LNCaP clone FGC (cell line): ENCODE results near the gene ADARB2.

Experiments
- DNase-seq: peaks from one replicate; pipeline ENCODE4 v3.0.0-alpha.2; 2011; ENCODE audit warnings: low read depth
- H3K4me3 ChIP-seq: 2 replicates; pipeline ENCODE4 v1.5.1; 2011; ENCODE audit warnings: mild to moderate bottlenecking, low read depth, low read length, control low read depth
- TF ChIP-seq, protein P1 (sequence below): IDR thresholded peaks from 2 replicates; pipeline ENCODE4 v1.5.1; 2012; ENCODE audit warnings: mild to moderate bottlenecking; ENCODE audit not compliant: control insufficient read depth, insufficient read depth; ENCODE audit errors: extremely low read depth

The ADARB2 gene

DNA sequence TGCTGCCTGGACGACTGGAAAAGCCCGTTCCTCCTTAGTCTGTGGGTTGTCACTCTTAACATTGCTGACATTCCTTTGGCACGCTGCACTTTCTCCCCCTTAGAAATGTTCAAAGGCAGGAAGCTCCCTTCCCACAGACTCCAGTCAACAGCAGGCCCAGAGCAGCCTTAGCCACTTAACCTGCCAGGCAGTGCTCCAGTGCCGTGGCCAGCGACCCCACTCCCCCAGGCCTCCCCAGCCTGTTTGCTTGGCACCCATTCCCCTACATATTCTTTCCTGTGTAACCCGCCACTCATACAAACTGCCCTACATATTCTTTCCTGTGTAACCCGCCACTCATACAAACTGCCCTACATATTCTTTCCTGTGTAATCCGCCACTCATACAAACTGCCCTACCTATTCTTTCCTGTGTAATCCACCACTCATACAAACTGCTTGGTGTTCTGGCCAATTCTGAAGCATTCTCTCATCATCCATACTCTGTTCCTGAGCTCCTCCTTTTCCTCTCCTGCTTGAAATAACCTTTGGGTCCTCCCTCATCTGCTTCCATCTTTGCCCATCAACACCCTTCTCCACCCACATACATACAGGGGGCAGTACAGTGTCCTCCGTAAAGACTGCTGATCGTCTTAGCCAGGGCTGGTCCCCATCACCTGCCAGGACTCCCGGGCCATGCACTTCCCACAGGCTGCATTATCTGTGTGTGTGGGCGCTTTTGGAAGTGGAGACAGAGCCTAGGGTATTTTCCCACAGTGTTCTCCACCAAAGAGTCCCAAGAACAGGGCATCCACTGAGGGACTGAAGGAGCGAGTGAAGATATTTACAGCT is 57.3 kb downstream of the ADARB2 start:
- H3K4me3 ChIP-seq, result no peak overlapping the region
- TF ChIP-seq, protein P1, sequence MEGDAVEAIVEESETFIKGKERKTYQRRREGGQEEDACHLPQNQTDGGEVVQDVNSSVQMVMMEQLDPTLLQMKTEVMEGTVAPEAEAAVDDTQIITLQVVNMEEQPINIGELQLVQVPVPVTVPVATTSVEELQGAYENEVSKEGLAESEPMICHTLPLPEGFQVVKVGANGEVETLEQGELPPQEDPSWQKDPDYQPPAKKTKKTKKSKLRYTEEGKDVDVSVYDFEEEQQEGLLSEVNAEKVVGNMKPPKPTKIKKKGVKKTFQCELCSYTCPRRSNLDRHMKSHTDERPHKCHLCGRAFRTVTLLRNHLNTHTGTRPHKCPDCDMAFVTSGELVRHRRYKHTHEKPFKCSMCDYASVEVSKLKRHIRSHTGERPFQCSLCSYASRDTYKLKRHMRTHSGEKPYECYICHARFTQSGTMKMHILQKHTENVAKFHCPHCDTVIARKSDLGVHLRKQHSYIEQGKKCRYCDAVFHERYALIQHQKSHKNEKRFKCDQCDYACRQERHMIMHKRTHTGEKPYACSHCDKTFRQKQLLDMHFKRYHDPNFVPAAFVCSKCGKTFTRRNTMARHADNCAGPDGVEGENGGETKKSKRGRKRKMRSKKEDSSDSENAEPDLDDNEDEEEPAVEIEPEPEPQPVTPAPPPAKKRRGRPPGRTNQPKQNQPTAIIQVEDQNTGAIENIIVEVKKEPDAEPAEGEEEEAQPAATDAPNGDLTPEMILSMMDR, result no peak
- no peak for DNase-seq

DNA sequence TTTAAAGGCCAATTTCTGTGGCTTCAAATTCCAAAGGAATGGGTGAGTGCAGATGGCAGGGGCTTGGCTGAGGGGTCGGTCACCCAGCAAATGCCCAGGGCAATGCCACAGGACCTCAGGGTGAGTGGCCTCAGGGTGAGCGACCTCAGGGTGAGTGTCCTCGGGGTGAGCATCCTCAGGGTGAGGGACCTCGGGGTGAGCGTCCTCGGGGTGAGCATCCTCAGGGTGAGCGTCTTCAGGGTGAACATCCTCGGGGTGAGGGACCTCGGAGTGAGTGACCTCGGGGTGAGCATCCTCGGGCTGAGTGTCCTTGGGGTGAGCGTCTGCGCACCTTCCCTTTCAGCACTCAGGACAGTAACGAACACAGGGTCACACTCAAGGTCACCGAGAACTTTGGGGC is 59.2 kb downstream of the ADARB2 start:
- TF ChIP-seq, protein P1, result no peak

DNA sequence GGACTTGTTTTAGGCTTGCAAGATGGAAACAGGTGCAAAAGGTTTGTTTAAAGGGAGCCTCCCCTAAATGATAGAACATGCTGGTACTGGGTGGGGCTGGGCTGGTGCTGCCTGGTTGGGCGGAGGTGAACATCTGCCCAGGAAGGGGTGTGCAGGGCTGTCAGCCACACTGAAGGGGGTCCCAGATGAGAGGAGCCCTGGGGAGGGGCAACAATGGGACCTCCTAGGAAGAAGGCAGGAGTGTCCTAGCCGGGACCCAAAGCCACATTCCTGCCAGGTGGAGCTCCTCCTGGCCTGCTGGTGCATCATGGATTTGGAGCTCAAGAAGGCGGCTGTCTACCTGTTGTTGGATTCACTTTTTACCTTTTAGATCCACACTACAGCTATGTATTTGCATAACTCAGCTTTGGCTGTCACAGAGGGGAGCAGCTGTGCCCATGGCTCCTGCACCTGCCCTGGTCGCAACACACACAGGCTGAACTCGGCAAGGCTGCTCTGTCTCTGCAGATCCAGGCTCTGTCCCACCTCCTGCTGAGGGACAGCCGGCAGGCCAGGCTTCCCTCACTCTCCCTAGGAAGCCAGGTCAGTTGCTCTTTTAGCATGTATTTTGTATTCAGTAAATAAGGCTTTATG is 59.9 kb downstream of the ADARB2 start:
- no peak overlapping the region for H3K4me3 ChIP-seq
- no peak for DNase-seq
- TF ChIP-seq, protein P1, result no peak

More for the DNA sequence above, 59.2 kb downstream of the ADARB2 start:
- DNase-seq, result no peak
- H3K4me3 ChIP-seq, result no peak overlapping the region

DNA sequence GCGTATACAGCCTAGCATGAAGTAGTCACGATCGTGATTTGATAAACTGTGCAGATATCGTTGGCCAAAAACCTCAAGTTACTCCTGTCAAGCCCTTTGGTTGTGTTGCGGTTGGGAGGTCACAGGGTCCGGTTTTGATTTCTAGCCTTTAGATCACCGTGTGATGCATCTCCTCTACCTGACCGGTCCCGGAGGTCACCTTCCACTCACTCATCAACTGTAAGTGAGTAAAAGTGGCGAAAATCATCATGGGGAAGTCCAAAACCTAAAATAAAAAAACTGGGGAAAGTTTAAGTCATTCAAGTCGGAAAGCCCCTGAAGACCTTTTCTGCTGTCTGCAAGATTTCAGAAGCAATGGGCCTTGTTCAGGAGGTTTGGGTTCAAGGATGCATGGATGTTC is 62.8 kb downstream of the ADARB2 start:
- no peak overlapping the region for H3K4me3 ChIP-seq
- no peak for DNase-seq
- TF ChIP-seq, protein P1, result no peak

DNA sequence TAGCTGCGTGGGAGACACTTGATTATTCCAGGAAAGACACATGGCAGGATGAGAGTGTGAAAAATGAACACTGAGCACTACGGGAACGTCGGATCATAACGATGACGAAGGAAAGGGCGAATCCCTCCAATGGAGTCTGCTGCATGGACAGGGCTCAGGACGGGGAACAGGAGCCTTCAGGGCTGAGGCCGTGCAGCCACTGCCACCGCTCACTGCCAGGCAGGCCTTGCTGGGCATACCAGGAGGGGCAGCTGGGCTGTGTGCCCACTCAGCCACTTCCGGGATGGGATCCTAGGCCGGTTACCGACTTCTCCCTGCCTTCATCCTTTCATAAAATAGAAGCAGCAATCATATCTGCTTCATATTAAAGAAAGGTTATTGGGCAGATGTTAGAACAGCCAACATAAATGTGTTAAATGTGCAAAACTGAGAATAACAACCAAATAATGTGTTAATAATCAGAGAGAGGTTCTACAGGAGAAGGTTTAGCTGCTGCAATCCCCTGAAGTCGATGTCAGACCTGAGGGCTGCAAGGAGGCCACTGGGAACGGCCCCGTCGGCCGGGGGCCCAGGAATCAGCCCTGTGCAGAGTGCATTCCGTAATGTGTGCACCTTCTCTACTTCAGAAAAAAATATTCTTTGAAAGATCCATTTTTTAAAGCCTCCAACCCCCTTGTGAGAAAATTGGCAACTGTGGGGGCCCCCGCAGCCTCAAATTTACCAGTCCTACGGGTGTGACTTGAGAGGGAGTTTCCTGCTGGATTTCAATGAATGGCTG is 63.6 kb downstream of the ADARB2 start:
- TF ChIP-seq, protein P1, result no peak
- H3K4me3 ChIP-seq, result no peak overlapping the region
- DNase-seq, result no peak

DNA sequence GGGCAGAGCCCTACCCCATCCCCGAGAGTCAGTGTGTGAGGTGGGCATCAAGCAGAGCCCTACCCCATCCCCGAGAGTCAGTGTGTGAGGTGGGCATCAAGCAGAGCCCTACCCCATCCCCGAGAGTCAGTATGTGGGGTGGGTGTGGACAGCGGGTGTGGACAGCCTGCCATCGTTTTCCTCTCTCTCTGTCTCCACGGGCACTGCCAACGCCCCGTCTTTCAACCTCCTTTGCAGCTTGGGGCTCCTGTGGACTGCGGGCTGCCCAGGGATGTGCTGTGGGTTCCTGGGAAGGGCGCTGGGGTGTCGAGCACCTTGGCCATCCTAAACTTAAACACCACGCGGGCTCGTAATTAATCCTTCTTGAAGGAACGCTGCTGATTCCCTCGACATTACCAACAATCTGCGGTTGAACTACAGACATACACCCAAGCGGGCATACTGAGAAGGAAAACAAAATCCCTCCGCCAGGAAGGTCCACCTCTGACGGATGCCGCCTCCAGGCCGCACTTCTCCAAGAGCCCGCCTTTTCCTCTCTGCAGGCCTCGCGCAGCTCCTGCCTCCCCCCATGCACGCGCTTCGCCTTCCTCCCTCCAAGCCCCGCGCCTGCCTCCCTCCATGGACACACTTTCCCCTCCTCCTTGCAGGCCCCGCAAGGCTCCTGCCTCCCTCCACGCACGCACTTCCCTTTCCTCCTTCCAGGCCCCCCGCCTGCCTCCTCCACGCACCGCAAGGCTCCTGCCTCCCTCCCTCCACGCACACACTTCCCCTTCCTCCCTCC is 65.1 kb downstream of the ADARB2 start:
- TF ChIP-seq, protein P1, result no peak
- no peak for DNase-seq
- H3K4me3 ChIP-seq, result no peak overlapping the region
